Neural cell (in vitro differentiated cells): ENCODE data around the gene LRRC56. TPM values are rescaled to one million over a fixed set of nuclear protein-coding genes. Genes with fewer than 3 reads are reported as not detected.

Experiments used
- H2AFZ ChIP-seq: fragments of 200-600, 300-800 bp; sonication (generic), shearing (Covaris generic); 2 replicates; pipeline ENCODE4 v1.6.0; 2014; ENCODE audit warnings: low read depth, mild to moderate bottlenecking, antibody characterized with exemption, low read length, moderate library complexity
- H3F3A ChIP-seq: fragments of 200-600 bp; shearing (Covaris generic); 2 replicates; pipeline ENCODE4 v1.6.1; 2016; ENCODE audit warnings: mild to moderate bottlenecking, moderate library complexity, mixed read lengths, antibody characterized with exemption, low read length; ENCODE audit not compliant: insufficient read depth, poor library complexity, severe bottlenecking
- H3K27ac ChIP-seq: fragments of 200-600, 300-800 bp; sonication (generic), shearing (Covaris generic); 2 replicates; pipeline ENCODE4 v1.5.1; 2014; ENCODE audit warnings: mild to moderate bottlenecking, low read length, moderate library complexity
- H3K27me3 ChIP-seq: fragments of 300-800, 200-600 bp; sonication (generic), shearing (Covaris generic); 2 replicates; pipeline ENCODE4 v1.6.0; 2014; ENCODE audit warnings: mild to moderate bottlenecking, low read depth, low read length, moderate library complexity; ENCODE audit not compliant: insufficient read depth
- H3K36me3 ChIP-seq: fragments of 300-800, 200-600 bp; sonication (generic), shearing (Covaris generic); 2 replicates; pipeline ENCODE4 v1.5.1; 2014; ENCODE audit warnings: mild to moderate bottlenecking, antibody characterized with exemption, low read length, moderate library complexity; ENCODE audit not compliant: insufficient read depth
- H3K4me2 ChIP-seq: fragments of 300-800, 200-600 bp; sonication (generic), shearing (Covaris generic); 2 replicates; pipeline ENCODE4 v1.6.0; 2014; ENCODE audit warnings: mild to moderate bottlenecking, low read length
- H3K4me3 ChIP-seq: fragments of 300-800, 200-600 bp; sonication (generic), shearing (Covaris generic); 2 replicates; pipeline ENCODE4 v1.5.1; 2014; ENCODE audit warnings: mild to moderate bottlenecking, low read length, moderate library complexity
- H3K79me2 ChIP-seq: fragments of 200-600 bp; shearing (Covaris generic); replicated peaks from 2 replicates; pipeline ENCODE4 v1.6.0; 2014; ENCODE audit warnings: mild to moderate bottlenecking, low read length, moderate library complexity; ENCODE audit not compliant: insufficient read depth
- H3K9ac ChIP-seq: fragments of 300-800, 200-600 bp; sonication (generic), shearing (Covaris generic); 2 replicates; pipeline ENCODE4 v1.6.1; 2016; ENCODE audit warnings: mild to moderate bottlenecking, low read length, mixed read lengths
- H3K9me2 ChIP-seq: fragments of 200-600 bp; shearing (Covaris generic); 2 replicates; pipeline ENCODE4 v1.6.1; 2016; ENCODE audit warnings: mild to moderate bottlenecking, low read length, mixed read lengths; ENCODE audit not compliant: insufficient read depth
- H3K9me3 ChIP-seq: fragments of 200-600, 300-800 bp; sonication (generic), shearing (Covaris generic); 2 replicates; pipeline ENCODE4 v1.6.1; 2016; ENCODE audit warnings: mild to moderate bottlenecking, mixed run types, low read length, moderate library complexity, mixed read lengths
- H4K20me1 ChIP-seq: fragments of 200-600 bp; shearing (Covaris generic); 2 replicates; pipeline ENCODE4 v1.6.1; 2016; ENCODE audit warnings: mild to moderate bottlenecking, mixed run types; ENCODE audit not compliant: insufficient read depth
- EP300 ChIP-seq: fragments of 450-650 bp; conservative IDR thresholded peaks from 2 replicates; pipeline ENCODE4 v1.6.1; 2014; ENCODE audit warnings: antibody characterized with exemption, mild to moderate bottlenecking, moderate library complexity; ENCODE audit not compliant: poor library complexity, severe bottlenecking
- EZH2 ChIP-seq: fragments of 200-600, 300-800 bp; shearing (Covaris generic), sonication (generic); IDR thresholded peaks from 2 replicates; pipeline ENCODE4 v1.6.1; 2014; ENCODE audit warnings: antibody characterized with exemption, low read length, borderline replicate concordance, mild to moderate bottlenecking; ENCODE audit not compliant: insufficient read depth, poor library complexity, severe bottlenecking
- MXI1 ChIP-seq: fragments of 450-650 bp; conservative IDR thresholded peaks from 2 replicates; pipeline ENCODE4 v1.6.1; 2014; ENCODE audit warnings: antibody characterized with exemption, mild to moderate bottlenecking; ENCODE audit not compliant: poor library complexity, severe bottlenecking
- POLR2AphosphoS5 ChIP-seq: IDR thresholded peaks from 2 replicates; pipeline ENCODE4 v1.6.1; 2012
- RAD21 ChIP-seq: fragments of 450-650 bp; conservative IDR thresholded peaks from 2 replicates; pipeline ENCODE4 v1.6.1; 2014; ENCODE audit warnings: antibody characterized with exemption, mild to moderate bottlenecking, moderate library complexity
- REST ChIP-seq: IDR thresholded peaks from 2 replicates; pipeline ENCODE4 v1.6.1; 2012; ENCODE audit warnings: borderline replicate concordance
- SMC3 ChIP-seq: fragments of 450-650 bp; conservative IDR thresholded peaks from 2 replicates; pipeline ENCODE4 v1.6.1; 2014; ENCODE audit warnings: antibody characterized with exemption, mild to moderate bottlenecking, moderate library complexity; ENCODE audit not compliant: poor library complexity
- TAF1 ChIP-seq: IDR thresholded peaks from 2 replicates; pipeline ENCODE4 v1.6.1; 2012; ENCODE audit warnings: low read depth
- polyA plus RNA-seq: library from polyadenylated mRNA; depleted of rRNA; stranded (reverse); fragments of >200 nt; gene quantifications from 2 replicates; pipeline ENCODE4 v1.2.3, GENCODE V29; 2014
- TF ChIP-seq, protein P1 (sequence below): fragments of 450-650 bp; IDR thresholded peaks from 2 replicates; pipeline ENCODE4 v1.5.1; 2014; ENCODE audit warnings: antibody characterized with exemption, mild to moderate bottlenecking, moderate library complexity; ENCODE audit not compliant: poor library complexity, severe bottlenecking

The LRRC56 gene
- polyA plus RNA-seq, 1 donor from 2014 or later = 0.76 TPM

GRCh38 chr11:575996-576768, 38.9 kb downstream of the LRRC56 start, which contains the start of gene PHRF1:
Gene PHRF1, plus strand, starts transcription at chr11:576470. Its CDS starts 5,043 bp downstream, at chr11:581513.
- no peaks in the 10 kb centered on the region for H3K36me3 ChIP-seq
- H2AFZ ChIP-seq = peak within 1 kb of the TSS; percentile 95
- H3F3A ChIP-seq = no peaks in the 10 kb centered on the region
- no peaks in the 10 kb centered on the region for H3K27me3 ChIP-seq
- H3K4me2 ChIP-seq = peak within 1 kb of the TSS; percentile 68
- peaks cover 16% of the 10 kb centered on the region for H4K20me1 ChIP-seq
- peak within 1 kb of the TSS; percentile 97 for H3K4me3 ChIP-seq
- H3K9me3 ChIP-seq = no peaks in the 10 kb centered on the region
- TF ChIP-seq MXI1 (peak; percentile 77), REST (peak; percentile 84), RAD21 (no peak), EP300 (peak; percentile 60), POLR2AphosphoS5 (peak; percentile 87), EZH2 (no peak), SMC3 (peak; percentile 22), TAF1 (peak; percentile 87)
- TF ChIP-seq, protein P1, sequence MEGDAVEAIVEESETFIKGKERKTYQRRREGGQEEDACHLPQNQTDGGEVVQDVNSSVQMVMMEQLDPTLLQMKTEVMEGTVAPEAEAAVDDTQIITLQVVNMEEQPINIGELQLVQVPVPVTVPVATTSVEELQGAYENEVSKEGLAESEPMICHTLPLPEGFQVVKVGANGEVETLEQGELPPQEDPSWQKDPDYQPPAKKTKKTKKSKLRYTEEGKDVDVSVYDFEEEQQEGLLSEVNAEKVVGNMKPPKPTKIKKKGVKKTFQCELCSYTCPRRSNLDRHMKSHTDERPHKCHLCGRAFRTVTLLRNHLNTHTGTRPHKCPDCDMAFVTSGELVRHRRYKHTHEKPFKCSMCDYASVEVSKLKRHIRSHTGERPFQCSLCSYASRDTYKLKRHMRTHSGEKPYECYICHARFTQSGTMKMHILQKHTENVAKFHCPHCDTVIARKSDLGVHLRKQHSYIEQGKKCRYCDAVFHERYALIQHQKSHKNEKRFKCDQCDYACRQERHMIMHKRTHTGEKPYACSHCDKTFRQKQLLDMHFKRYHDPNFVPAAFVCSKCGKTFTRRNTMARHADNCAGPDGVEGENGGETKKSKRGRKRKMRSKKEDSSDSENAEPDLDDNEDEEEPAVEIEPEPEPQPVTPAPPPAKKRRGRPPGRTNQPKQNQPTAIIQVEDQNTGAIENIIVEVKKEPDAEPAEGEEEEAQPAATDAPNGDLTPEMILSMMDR = peak; percentile 34
- H3K9me2 ChIP-seq = no peaks in the 10 kb centered on the region
- H3K27ac ChIP-seq = peak within 1 kb of the TSS; percentile 90
- H3K79me2 ChIP-seq = peaks cover 39% of the 10 kb centered on the region
- peak within 1 kb of the TSS; percentile 93 for H3K9ac ChIP-seq

- Histone ChIP-seq H3K27ac (peak overlapping the region; percentile 52), H3K4me2 (peak overlapping the region; percentile 68), H3K27me3 (no peaks in the 10 kb centered on the region), H3K9me3 (no peaks in the 10 kb centered on the region), H3K4me3 (peak overlapping the region; percentile 97), H4K20me1 (peaks cover 16% of the 10 kb centered on the region), H3K36me3 (no peaks in the 10 kb centered on the region), H2AFZ (no peak overlapping the region), H3K79me2 (peaks cover 39% of the 10 kb centered on the region), H3K9me2 (no peaks in the 10 kb centered on the region), H3K9ac (peak overlapping the region; percentile 93), H3F3A (no peaks in the 10 kb centered on the region)
- TF ChIP-seq EZH2 (no peak), POLR2AphosphoS5 (no peak), MXI1 (no peak)
Observed at GRCh38 chr11:576811-577610, 39.7 kb downstream of the LRRC56 start.
